ENCODE results near the gene RHBG. TPM values are rescaled to one million over a fixed set of nuclear protein-coding genes. Genes with fewer than 3 reads are reported as not detected.

Gene RHBG
- total and polyA plus RNA-seq, 3 experiments from 2014 or later = not detected

GRCh38 chr1:156389311-156389710 lies 20.3 kb downstream of the RHBG start:
- Histone ChIP-seq H3K36me3 (ENCODE audit: insufficient read depth, low read length) (no peaks in the 10 kb centered on the region), H3K27ac (ENCODE audit: low read depth, low read length) (no peak overlapping the region), H3K4me1 (ENCODE audit: insufficient read depth, low read length) (peaks cover 6% of the 10 kb centered on the region), H3K27me3 (ENCODE audit: insufficient read depth, low read length, poor library complexity, severe bottlenecking) (no peaks in the 10 kb centered on the region), H3K4me3 (ENCODE audit: low read length) (no peak overlapping the region), H3K9me3 (ENCODE audit: low read length) (no peaks in the 10 kb centered on the region)
- no peak for DNase-seq
- CTCF ChIA-PET = interaction anchor here (1.1 to 2.3 kb wide), 4 partner anchors 9 to 91 kb away, joined by 3 to 12 read pairs (median 4); no protein-coding TSS in a partner anchor
- H3K4me3 Mint-ChIP-seq = no peak overlapping the region
- no peaks in the 10 kb centered on the region for H3K36me3 Mint-ChIP-seq
- POLR2A ChIA-PET = interaction anchor here (0.6 kb wide), 1 partner anchor 56 kb away, joined by 3 read pairs; no protein-coding TSS in a partner anchor
- H3K27ac Mint-ChIP-seq = no peak overlapping the region
- H3K9me3 Mint-ChIP-seq = no peaks in the 10 kb centered on the region
- peaks cover 26 to 44% of the 10 kb centered on the region in 2 donors for H3K27me3 Mint-ChIP-seq
- peaks cover 6 to 10% (median 7%) of the 10 kb centered on the region in 3 donors for H3K4me1 Mint-ChIP-seq

- Mint-ChIP-seq H3K27me3 (peaks cover 26 to 42% of the 10 kb centered on the region in 2 donors), H3K4me3 (no peak overlapping the region), H3K9me3 (no peaks in the 10 kb centered on the region), H3K27ac (no peak overlapping the region), H3K36me3 (no peaks in the 10 kb centered on the region), H3K4me1 (peaks cover 4 to 7% (median 5%) of the 10 kb centered on the region in 3 donors)
- no peak for DNase-seq
- peaks cover 5% of the 10 kb centered on the region for H3K4me1 ChIP-seq (ENCODE audit: insufficient read depth, low read length)
- H3K27me3 ChIP-seq (ENCODE audit: insufficient read depth, low read length, poor library complexity, severe bottlenecking) = no peaks in the 10 kb centered on the region
- H3K36me3 ChIP-seq (ENCODE audit: insufficient read depth, low read length) = no peaks in the 10 kb centered on the region
- ChIA-PET CTCF (interaction anchor here (1.1 to 2.3 kb wide), 3 partner anchors 54 to 90 kb away, joined by 3 to 12 read pairs (median 4); no protein-coding TSS in a partner anchor), POLR2A (no interaction called here)
- no peak overlapping the region for H3K4me3 ChIP-seq (ENCODE audit: low read length)
- no peak overlapping the region for H3K27ac ChIP-seq (ENCODE audit: low read depth, low read length)
- H3K9me3 ChIP-seq (ENCODE audit: low read length) = no peaks in the 10 kb centered on the region
Measured at GRCh38 chr1:156390469-156391365, 21.7 kb downstream of the RHBG start.

- Histone ChIP-seq H3K4me3 (ENCODE audit: low read length) (no peak overlapping the region), H3K36me3 (ENCODE audit: insufficient read depth, low read length) (no peaks in the 10 kb centered on the region), H3K9me3 (ENCODE audit: low read length) (no peaks in the 10 kb centered on the region), H3K27me3 (ENCODE audit: insufficient read depth, low read length, poor library complexity, severe bottlenecking) (no peaks in the 10 kb centered on the region), H3K27ac (ENCODE audit: low read depth, low read length) (no peak overlapping the region), H3K4me1 (ENCODE audit: insufficient read depth, low read length) (no peaks in the 10 kb centered on the region)
- Mint-ChIP-seq H3K4me3 (no peak overlapping the region), H3K27me3 (peaks cover 25 to 40% of the 10 kb centered on the region in 2 donors), H3K36me3 (no peaks in the 10 kb centered on the region), H3K27ac (no peak overlapping the region), H3K9me3 (no peaks in the 10 kb centered on the region), H3K4me1 (peaks cover 0 to 3% (median 2%) of the 10 kb centered on the region in 3 donors)
- no peak for DNase-seq
- POLR2A ChIA-PET = no interaction called here
- CTCF ChIA-PET = no interaction called here
Measured at GRCh38 chr1:156391366-156391677, 22.3 kb downstream of the RHBG start.

- H3K4me1 ChIP-seq (ENCODE audit: insufficient read depth, low read length) = no peaks in the 10 kb centered on the region
- no peak overlapping the region for H3K4me3 ChIP-seq (ENCODE audit: low read length)
- no peaks in the 10 kb centered on the region for H3K36me3 ChIP-seq (ENCODE audit: insufficient read depth, low read length)
- ChIA-PET CTCF (no interaction called here), POLR2A (no interaction called here)
- no peaks in the 10 kb centered on the region for H3K9me3 ChIP-seq (ENCODE audit: low read length)
- no peak for DNase-seq
- Mint-ChIP-seq H3K4me3 (no peak overlapping the region), H3K27me3 (peaks cover 26 to 40% of the 10 kb centered on the region in 2 donors), H3K4me1 (peaks cover 0 to 3% (median 2%) of the 10 kb centered on the region in 3 donors), H3K27ac (no peak overlapping the region), H3K36me3 (no peaks in the 10 kb centered on the region), H3K9me3 (no peaks in the 10 kb centered on the region)
- no peaks in the 10 kb centered on the region for H3K27me3 ChIP-seq (ENCODE audit: insufficient read depth, low read length, poor library complexity, severe bottlenecking)
- H3K27ac ChIP-seq (ENCODE audit: low read depth, low read length) = no peak overlapping the region
Measured at GRCh38 chr1:156391701-156392100, 22.7 kb downstream of the RHBG start.

GRCh38 chr1:156392452-156392853 lies 23.4 kb downstream of the RHBG start:
- H3K9me3 ChIP-seq (ENCODE audit: low read length) = no peaks in the 10 kb centered on the region
- peaks cover 23 to 34% of the 10 kb centered on the region in 2 donors for H3K27me3 Mint-ChIP-seq
- H3K27me3 ChIP-seq (ENCODE audit: insufficient read depth, low read length, poor library complexity, severe bottlenecking) = no peaks in the 10 kb centered on the region
- peaks cover 0 to 3% (median 0%) of the 10 kb centered on the region in 3 donors for H3K4me1 Mint-ChIP-seq
- no peak overlapping the region for H3K27ac Mint-ChIP-seq
- H3K36me3 Mint-ChIP-seq = no peaks in the 10 kb centered on the region
- no peak overlapping the region for H3K4me3 ChIP-seq (ENCODE audit: low read length)
- no peaks in the 10 kb centered on the region for H3K4me1 ChIP-seq (ENCODE audit: insufficient read depth, low read length)
- POLR2A ChIA-PET = no interaction called here
- no peak overlapping the region for H3K27ac ChIP-seq (ENCODE audit: low read depth, low read length)
- H3K4me3 Mint-ChIP-seq = no peak overlapping the region
- no peak for DNase-seq
- H3K36me3 ChIP-seq (ENCODE audit: insufficient read depth, low read length) = no peaks in the 10 kb centered on the region
- CTCF ChIA-PET = interaction anchor here (0.6 kb wide), 1 partner anchor 260 kb away, joined by 4 read pairs; no protein-coding TSS in a partner anchor
- H3K9me3 Mint-ChIP-seq = no peaks in the 10 kb centered on the region

- no peaks in the 10 kb centered on the region for H3K27me3 ChIP-seq (ENCODE audit: insufficient read depth, low read length, poor library complexity, severe bottlenecking)
- POLR2A ChIA-PET = no interaction called here
- Mint-ChIP-seq H3K36me3 (no peaks in the 10 kb centered on the region), H3K4me1 (peaks cover 0 to 3% (median 0%) of the 10 kb centered on the region in 3 donors), H3K27ac (no peak overlapping the region), H3K27me3 (peaks cover 23 to 30% of the 10 kb centered on the region in 2 donors), H3K4me3 (no peak overlapping the region), H3K9me3 (no peaks in the 10 kb centered on the region)
- H3K4me1 ChIP-seq (ENCODE audit: insufficient read depth, low read length) = no peaks in the 10 kb centered on the region
- H3K4me3 ChIP-seq (ENCODE audit: low read length) = no peak overlapping the region
- no peaks in the 10 kb centered on the region for H3K9me3 ChIP-seq (ENCODE audit: low read length)
- DNase-seq = no peak
- CTCF ChIA-PET = interaction anchor here (0.8 kb wide), 1 partner anchor 53 kb away, joined by 5 read pairs; no protein-coding TSS in a partner anchor
- H3K36me3 ChIP-seq (ENCODE audit: insufficient read depth, low read length) = no peaks in the 10 kb centered on the region
- H3K27ac ChIP-seq (ENCODE audit: low read depth, low read length) = no peak overlapping the region
Measured at GRCh38 chr1:156393095-156393494, 24.1 kb downstream of the RHBG start.

- H3K4me1 Mint-ChIP-seq = no peaks in the 10 kb centered on the region
- H3K9me3 Mint-ChIP-seq = no peaks in the 10 kb centered on the region
- ChIA-PET POLR2A (no interaction called here), CTCF (interaction anchor here (0.8 to 1.0 kb wide), 3 partner anchors 8 to 52 kb away, joined by 3 to 5 read pairs (median 3); no protein-coding TSS in a partner anchor)
- no peaks in the 10 kb centered on the region for H3K36me3 Mint-ChIP-seq
- H3K27me3 Mint-ChIP-seq = peaks cover 19 to 29% of the 10 kb centered on the region in 2 donors
- Histone ChIP-seq H3K4me1 (ENCODE audit: insufficient read depth, low read length) (no peaks in the 10 kb centered on the region), H3K9me3 (ENCODE audit: low read length) (no peaks in the 10 kb centered on the region), H3K4me3 (ENCODE audit: low read length) (no peak overlapping the region), H3K36me3 (ENCODE audit: insufficient read depth, low read length) (no peaks in the 10 kb centered on the region), H3K27ac (ENCODE audit: low read depth, low read length) (no peak overlapping the region), H3K27me3 (ENCODE audit: insufficient read depth, low read length, poor library complexity, severe bottlenecking) (no peaks in the 10 kb centered on the region)
- DNase-seq = no peak
- no peak overlapping the region for H3K4me3 Mint-ChIP-seq
- H3K27ac Mint-ChIP-seq = no peak overlapping the region
Measured at GRCh38 chr1:156394082-156394481, 25.1 kb downstream of the RHBG start.

GRCh38 chr1:156394835-156395461 lies 25.9 kb downstream of the RHBG start:
- H3K27me3 Mint-ChIP-seq = peaks cover 13 to 25% of the 10 kb centered on the region in 2 donors
- POLR2A ChIA-PET = no interaction called here
- H3K27ac Mint-ChIP-seq = no peak overlapping the region
- H3K4me1 Mint-ChIP-seq = no peaks in the 10 kb centered on the region
- H3K9me3 Mint-ChIP-seq = no peaks in the 10 kb centered on the region
- H3K4me3 Mint-ChIP-seq = no peak overlapping the region
- Histone ChIP-seq H3K27ac (ENCODE audit: low read depth, low read length) (no peak overlapping the region), H3K9me3 (ENCODE audit: low read length) (no peaks in the 10 kb centered on the region), H3K4me3 (ENCODE audit: low read length) (no peak overlapping the region), H3K36me3 (ENCODE audit: insufficient read depth, low read length) (no peaks in the 10 kb centered on the region), H3K27me3 (ENCODE audit: insufficient read depth, low read length, poor library complexity, severe bottlenecking) (no peaks in the 10 kb centered on the region), H3K4me1 (ENCODE audit: insufficient read depth, low read length) (no peaks in the 10 kb centered on the region)
- DNase-seq = no peak
- CTCF ChIA-PET = interaction anchor here (0.9 to 1.7 kb wide), 4 partner anchors 9 to 51 kb away, joined by 3 to 8 read pairs (median 4); no protein-coding TSS in a partner anchor
- no peaks in the 10 kb centered on the region for H3K36me3 Mint-ChIP-seq

Measured in CD8-positive, alpha-beta memory T cell (primary cell).